Measurements from ENCODE around the gene PAXX. TPM values are rescaled to one million over a fixed set of nuclear protein-coding genes. Genes with fewer than 3 reads are reported as not detected.

PAXX gene
- total RNA-seq, 1 donor from 2014 or later: 45.1 TPM

DNA sequence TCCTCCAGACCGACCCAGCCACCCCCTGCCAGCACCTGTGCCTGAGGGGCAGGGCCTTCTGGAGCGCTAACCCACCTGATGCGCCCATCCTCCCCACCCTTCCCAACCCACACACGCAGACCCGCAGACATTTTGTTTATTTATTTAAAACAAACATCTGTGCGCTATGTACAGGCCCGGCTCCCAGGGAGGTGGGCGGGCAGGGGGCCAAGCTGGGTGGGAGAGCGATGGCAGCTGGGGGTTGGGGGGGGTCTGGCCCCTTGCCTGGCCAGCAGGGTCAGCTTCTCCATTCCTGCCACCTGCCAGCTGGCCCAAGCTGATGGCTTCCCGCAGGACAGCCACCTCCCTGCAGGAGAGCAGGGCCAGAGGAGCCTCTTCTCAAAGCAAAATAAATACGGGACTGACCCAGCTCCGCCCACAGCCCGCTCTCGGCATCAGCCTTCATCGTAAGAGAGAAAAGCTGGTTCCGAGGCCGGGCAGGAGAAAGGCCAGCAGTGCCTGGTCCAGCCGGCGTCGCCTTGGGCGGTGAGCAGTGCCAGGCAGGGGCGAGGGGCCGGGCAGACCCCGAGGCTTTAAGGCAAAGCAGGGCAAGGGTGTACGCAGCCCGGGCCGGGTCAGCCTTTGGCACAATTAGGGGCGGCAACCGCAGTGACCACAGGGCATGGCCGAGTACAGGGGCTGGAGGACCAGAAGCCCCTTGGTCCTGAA, 15.0 kb downstream of the PAXX start:
- peak; percentile 4 to 34 for ATAC-seq

DNA sequence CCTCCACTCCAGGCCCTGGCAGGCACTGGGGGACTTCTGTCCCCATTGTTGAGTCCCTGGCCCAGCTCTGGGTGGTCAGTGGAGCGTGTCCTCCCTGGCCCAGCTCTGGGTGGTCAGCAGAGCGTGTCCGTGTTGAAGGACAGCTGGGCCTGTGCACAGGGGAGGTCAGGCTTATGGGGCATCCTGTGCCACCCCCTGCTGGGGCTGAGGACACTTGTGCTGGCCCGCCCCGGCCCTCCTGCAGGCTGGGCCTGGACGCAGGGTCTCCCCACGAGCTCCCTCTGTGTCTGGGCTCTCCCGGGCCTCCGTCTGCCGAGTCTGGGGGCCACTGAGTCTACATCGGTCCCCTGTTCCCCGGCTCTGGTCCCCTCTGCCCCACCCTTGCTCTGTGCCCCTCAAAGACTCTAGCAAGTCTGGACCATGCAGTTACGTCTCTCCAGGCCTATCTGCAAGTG, 15.6 kb downstream of the PAXX start:
- Histone ChIP-seq H3K27ac (no peak overlapping the region), H3K9me3 (no peaks in the 10 kb centered on the region), H3K27me3 (ENCODE audit: low read depth) (no peaks in the 10 kb centered on the region), H3K36me3 (peaks cover 18% of the 10 kb centered on the region), H3K4me3 (no peak overlapping the region), H3K4me1 (peaks cover 9% of the 10 kb centered on the region)
- TF ChIP-seq, protein P1, sequence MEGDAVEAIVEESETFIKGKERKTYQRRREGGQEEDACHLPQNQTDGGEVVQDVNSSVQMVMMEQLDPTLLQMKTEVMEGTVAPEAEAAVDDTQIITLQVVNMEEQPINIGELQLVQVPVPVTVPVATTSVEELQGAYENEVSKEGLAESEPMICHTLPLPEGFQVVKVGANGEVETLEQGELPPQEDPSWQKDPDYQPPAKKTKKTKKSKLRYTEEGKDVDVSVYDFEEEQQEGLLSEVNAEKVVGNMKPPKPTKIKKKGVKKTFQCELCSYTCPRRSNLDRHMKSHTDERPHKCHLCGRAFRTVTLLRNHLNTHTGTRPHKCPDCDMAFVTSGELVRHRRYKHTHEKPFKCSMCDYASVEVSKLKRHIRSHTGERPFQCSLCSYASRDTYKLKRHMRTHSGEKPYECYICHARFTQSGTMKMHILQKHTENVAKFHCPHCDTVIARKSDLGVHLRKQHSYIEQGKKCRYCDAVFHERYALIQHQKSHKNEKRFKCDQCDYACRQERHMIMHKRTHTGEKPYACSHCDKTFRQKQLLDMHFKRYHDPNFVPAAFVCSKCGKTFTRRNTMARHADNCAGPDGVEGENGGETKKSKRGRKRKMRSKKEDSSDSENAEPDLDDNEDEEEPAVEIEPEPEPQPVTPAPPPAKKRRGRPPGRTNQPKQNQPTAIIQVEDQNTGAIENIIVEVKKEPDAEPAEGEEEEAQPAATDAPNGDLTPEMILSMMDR (IDR thresholded peaks at IDR 0.05): no peak
- ATAC-seq (peak in 1 of 2 donors; percentile 5), DNase-seq (no peak)
- intact Hi-C loops (cut with DNase I): no loop called here

More for the DNA sequence above, 15.0 kb downstream of the PAXX start:
- peaks cover 14% of the 10 kb centered on the region for H3K36me3 ChIP-seq
- no peak overlapping the region for H3K27ac ChIP-seq
- TF ChIP-seq, protein P1 (IDR thresholded peaks at IDR 0.05): no peak
- H3K27me3 ChIP-seq (ENCODE audit: low read depth): no peaks in the 10 kb centered on the region
- H3K9me3 ChIP-seq: no peaks in the 10 kb centered on the region
- peaks cover 9% of the 10 kb centered on the region for H3K4me1 ChIP-seq
- H3K4me3 ChIP-seq: no peak overlapping the region
- no peak for DNase-seq
- intact Hi-C loops (cut with DNase I): no loop called here

DNA sequence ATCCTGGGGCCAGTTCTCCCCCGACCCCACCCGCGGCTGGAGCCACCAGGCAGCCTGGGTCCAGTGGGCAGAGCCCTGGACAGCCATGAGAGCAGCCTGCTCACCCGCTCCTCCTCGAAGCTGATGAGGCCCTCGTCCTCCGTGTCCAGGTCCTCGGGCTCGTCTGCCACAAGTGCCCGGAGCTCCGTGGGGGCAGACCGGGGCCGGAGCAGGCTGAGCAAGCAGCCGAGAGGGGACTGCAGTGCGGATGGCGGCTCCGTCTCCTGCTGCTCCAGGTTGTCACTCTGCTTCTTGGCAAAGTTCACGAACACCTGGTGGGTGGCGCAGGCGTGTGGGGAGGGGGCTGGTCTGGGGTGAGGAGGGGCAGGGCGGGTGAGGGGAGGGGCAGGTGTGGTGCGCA, 16.1 kb downstream of the PAXX start:
- ATAC-seq: no peak
- H3K27me3 ChIP-seq (ENCODE audit: low read depth): no peaks in the 10 kb centered on the region
- H3K4me3 ChIP-seq: no peak overlapping the region
- H3K27ac ChIP-seq: no peak overlapping the region
- intact Hi-C loops (cut with DNase I): no loop called here
- TF ChIP-seq, protein P1 (IDR thresholded peaks at IDR 0.05): no peak
- no peak for DNase-seq
- peaks cover 9% of the 10 kb centered on the region for H3K4me1 ChIP-seq
- H3K36me3 ChIP-seq: peaks cover 20% of the 10 kb centered on the region
- H3K9me3 ChIP-seq: no peaks in the 10 kb centered on the region

DNA sequence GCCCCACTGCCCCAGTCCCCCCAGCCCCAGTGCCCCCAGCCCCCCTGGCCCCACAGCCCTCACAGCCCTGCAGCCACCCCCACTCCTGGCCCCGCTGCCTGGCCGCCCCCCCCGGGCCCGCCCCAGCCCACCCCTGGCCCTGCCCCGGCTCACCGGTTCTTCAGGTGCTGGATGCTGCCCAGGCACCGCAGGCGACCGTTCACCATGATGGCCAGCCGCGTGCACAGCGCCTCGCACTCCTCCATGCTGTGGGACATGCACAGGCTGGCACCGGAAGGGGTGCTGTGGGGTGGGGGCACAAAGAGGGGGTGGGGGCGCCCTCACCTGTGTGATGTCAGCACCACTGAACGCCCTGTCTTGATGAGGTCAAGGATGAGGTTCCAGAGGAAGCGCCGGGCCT, 17.0 kb downstream of the PAXX start:
- ATAC-seq: no peak
- Histone ChIP-seq H3K4me3 (no peak overlapping the region), H3K27me3 (ENCODE audit: low read depth) (no peaks in the 10 kb centered on the region), H3K27ac (no peak overlapping the region), H3K36me3 (peaks cover 20% of the 10 kb centered on the region), H3K9me3 (no peaks in the 10 kb centered on the region), H3K4me1 (peaks cover 9% of the 10 kb centered on the region)
- intact Hi-C loops (cut with DNase I): no loop called here
- TF ChIP-seq, protein P1 (IDR thresholded peaks at IDR 0.05): no peak
- DNase-seq: no peak

DNA sequence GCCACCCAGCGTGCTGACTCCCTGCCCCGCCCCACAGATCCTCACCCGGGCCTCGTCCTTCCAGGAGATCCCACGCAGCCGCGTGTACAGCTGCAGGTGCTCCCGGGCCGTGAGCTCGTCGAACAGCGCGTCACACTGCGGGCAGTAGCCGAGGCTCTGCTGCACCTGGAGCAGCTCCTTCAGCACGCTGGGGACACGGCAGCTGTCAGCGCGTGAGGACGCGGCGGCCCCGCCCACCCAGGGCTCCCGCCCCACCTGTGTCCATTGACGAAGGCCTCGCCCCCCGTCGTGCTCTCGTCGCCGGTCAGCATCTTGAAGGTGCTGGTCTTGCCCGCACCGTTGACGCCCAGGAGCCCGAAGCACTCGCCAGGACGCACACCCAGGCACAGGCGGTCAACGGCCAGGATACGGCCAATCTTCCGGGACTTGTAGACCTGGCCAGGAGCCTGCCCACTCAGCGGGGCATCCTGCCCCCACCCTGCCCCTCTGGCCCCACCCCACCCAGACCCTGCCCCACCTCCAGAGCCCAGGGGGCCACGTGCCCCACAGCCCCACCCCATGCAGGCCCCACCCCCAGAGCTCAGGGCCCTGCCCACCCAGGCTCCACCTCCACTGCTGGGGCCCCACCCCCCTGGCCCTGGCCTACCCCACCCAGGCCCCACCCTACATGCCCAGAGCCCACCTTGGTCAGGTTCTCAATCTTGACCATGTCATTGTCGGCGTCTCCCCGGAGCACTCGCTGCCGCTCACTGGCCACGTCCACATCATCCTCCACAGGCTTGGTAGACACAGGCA, 17.9 kb downstream of the PAXX start:
- peaks cover 9% of the 10 kb centered on the region for H3K4me1 ChIP-seq
- no peaks in the 10 kb centered on the region for H3K27me3 ChIP-seq (ENCODE audit: low read depth)
- H3K9me3 ChIP-seq: no peaks in the 10 kb centered on the region
- ATAC-seq (no peak), DNase-seq (no peak)
- peaks cover 21% of the 10 kb centered on the region for H3K36me3 ChIP-seq
- no peak overlapping the region for H3K4me3 ChIP-seq
- H3K27ac ChIP-seq: no peak overlapping the region
- TF ChIP-seq, protein P1 (IDR thresholded peaks at IDR 0.05): no peak
- intact Hi-C loops (cut with DNase I): no loop called here

Measured in lower lobe of right lung (tissue), 2 donors.